CD14-positive monocyte (primary cell): ENCODE measurements around the gene ADRM1. TPM values are rescaled to one million over a fixed set of nuclear protein-coding genes. Genes with fewer than 3 reads are reported as not detected.

ENCODE experiments used
- DNase-seq, 3 donors: peaks; one replicate each; pipeline ENCODE4 v3.0.0-alpha.2; 2011 to 2022
- H2AFZ ChIP-seq: 2 replicates; pipeline ENCODE4 v1.6.0; 2012; ENCODE audit warnings: mild to moderate bottlenecking, low read depth, low read length, inconsistent platforms; ENCODE audit not compliant: insufficient read depth, poor library complexity, severe bottlenecking
- H3K27ac ChIP-seq, 2 donors: 1 replicate in 1 of 2; 2 replicates in 1 of 2; pipeline ENCODE4 v1.5.1; 2012 to 2013; ENCODE audit warnings: low read length in 2 of 2, control low read depth in 1 of 2, inconsistent platforms in 1 of 2, low read depth in 1 of 2, mild to moderate bottlenecking in 1 of 2
- H3K27me3 ChIP-seq, 2 donors: one replicate each; pipeline versions ENCODE4 v1.6.0 to v1.6.1; 2011 to 2013; ENCODE audit warnings: low read length in 2 of 2; ENCODE audit not compliant: control insufficient read depth in 2 of 2, insufficient read depth in 2 of 2
- H3K36me3 ChIP-seq, 2 donors: replicated peaks in 1 of 2; 1 replicate in 1 of 2; 2 replicates in 1 of 2; pipeline versions ENCODE4 v1.5.1 to v1.6.1; 2012 to 2013; ENCODE audit warnings: low read length in 2 of 2, control low read depth in 1 of 2, inconsistent platforms in 1 of 2, mild to moderate bottlenecking in 1 of 2; ENCODE audit not compliant: insufficient read depth in 2 of 2, control insufficient read depth in 1 of 2
- H3K4me1 ChIP-seq, 2 donors: 1 replicate in 1 of 2; 2 replicates in 1 of 2; pipeline versions ENCODE4 v1.5.1 to v1.6.1; 2012 to 2013; ENCODE audit warnings: low read length in 2 of 2, control low read depth in 1 of 2, inconsistent platforms in 1 of 2, mild to moderate bottlenecking in 1 of 2, moderate library complexity in 1 of 2; ENCODE audit not compliant: insufficient read depth in 2 of 2, control insufficient read depth in 1 of 2
- H3K4me2 ChIP-seq: replicated peaks from 2 replicates; pipeline ENCODE3; 2012; ENCODE audit warnings: low read length, moderate library complexity, mild to moderate bottlenecking; ENCODE audit not compliant: poor library complexity, severe bottlenecking; ENCODE audit errors: extremely low read depth
- H3K4me3 ChIP-seq, 3 experiments: fragments of 200-600 bp in 1 of 3; sonication (generic) in 1 of 3; replicated peaks in 1 of 3; 1 replicate in 2 of 3; 2 replicates in 1 of 3; pipeline ENCODE4 v1.5.1; 2011 to 2013; ENCODE audit warnings: low read length in 3 of 3, mild to moderate bottlenecking in 3 of 3, control low read depth in 2 of 3, low read depth in 2 of 3, inconsistent platforms in 1 of 3, moderate library complexity in 1 of 3
- H3K79me2 ChIP-seq: 2 replicates; pipeline ENCODE4 v1.6.0; 2012; ENCODE audit warnings: mild to moderate bottlenecking, control low read depth, inconsistent platforms, low read length, moderate library complexity; ENCODE audit not compliant: insufficient read depth
- H3K9ac ChIP-seq: 2 replicates; pipeline ENCODE4 v1.6.0; 2017; ENCODE audit warnings: low read length, mild to moderate bottlenecking; ENCODE audit not compliant: insufficient read depth, poor library complexity, severe bottlenecking
- H3K9me3 ChIP-seq, 2 donors: replicated peaks in 1 of 2; 1 replicate in 1 of 2; 2 replicates in 1 of 2; pipeline versions ENCODE4 v1.5.1 to v1.6.1; 2012 to 2013; ENCODE audit warnings: low read length in 2 of 2, control low read depth in 1 of 2; ENCODE audit not compliant: control insufficient read depth in 1 of 2, insufficient read depth in 1 of 2
- H4K20me1 ChIP-seq: 2 replicates; pipeline ENCODE4 v1.6.0; 2012; ENCODE audit warnings: mild to moderate bottlenecking, low read length, control low read depth, moderate library complexity; ENCODE audit not compliant: insufficient read depth
- H3K27ac Mint-ChIP-seq, 7 donors: one replicate each; pipeline ENCODE4 v1.8.0; 2020; ENCODE audit warnings: mild to moderate bottlenecking in 7 of 7, mixed read lengths in 7 of 7, moderate library complexity in 6 of 7, inconsistent platforms in 2 of 7
- H3K27me3 Mint-ChIP-seq, 3 donors: one replicate each; pipeline ENCODE4 v1.8.0; 2021 to 2022; ENCODE audit warnings: low read depth in 3 of 3, mild to moderate bottlenecking in 3 of 3, mixed read lengths in 3 of 3, moderate library complexity in 3 of 3, inconsistent platforms in 1 of 3
- H3K36me3 Mint-ChIP-seq, 2 donors: one replicate each; pipeline ENCODE4 v1.8.0; 2020; ENCODE audit warnings: mixed read lengths in 2 of 2, inconsistent platforms in 1 of 2, mild to moderate bottlenecking in 1 of 2
- H3K4me1 Mint-ChIP-seq: one replicate; pipeline ENCODE4 v1.8.0; 2020; ENCODE audit warnings: mild to moderate bottlenecking, mixed read lengths
- H3K4me3 Mint-ChIP-seq, 2 donors: one replicate each; pipeline ENCODE4 v1.8.0; 2020; ENCODE audit warnings: mild to moderate bottlenecking in 2 of 2, mixed read lengths in 2 of 2, moderate library complexity in 1 of 2
- H3K9me3 Mint-ChIP-seq, 7 donors: one replicate each; pipeline ENCODE4 v1.8.0; 2020 to 2022; ENCODE audit warnings: mixed read lengths in 7 of 7, mild to moderate bottlenecking in 6 of 7, moderate library complexity in 6 of 7, inconsistent platforms in 2 of 7
- CTCF ChIP-seq: fragments of 200-600 bp; IDR thresholded peaks from one replicate; pipeline ENCODE4 v1.8.0; 2022; ENCODE audit warnings: antibody characterized with exemption, mild to moderate bottlenecking
- WGBS: methylation state at CpG from one replicate; pipeline ENCODE4 v1.1.5; 2013; ENCODE audit warnings: missing lambda C conversion rate; ENCODE audit not compliant: insufficient coverage; 5-methylcytosine and 5-hydroxymethylcytosine counted together
- intact Hi-C, 2 donors: fragments of 100-400 bp; cut with micrococcal nuclease; formaldehyde crosslinking; loops; one replicate each; pipeline versions ENCODE4 v1.15.0 to v1.15.1; 2023
- polyA plus RNA-seq, 3 donors: library from polyadenylated mRNA; depleted of rRNA in 1 of 3; unstranded in 2 of 3; stranded (reverse) in 1 of 3; fragments of 300-500 nt in 2 of 3; fragments of >200 nt in 1 of 3; fragmentation: Illumina TruSeq in 2 of 3; gene quantifications; 1 replicate in 2 of 3; 2 replicates in 1 of 3; pipeline ENCODE4 v1.2.3, GENCODE V29; 2012 to 2021

The ADRM1 gene
- polyA plus RNA-seq, 3 donors: 63.3 to 81.5 (median 72.5) TPM

DNA sequence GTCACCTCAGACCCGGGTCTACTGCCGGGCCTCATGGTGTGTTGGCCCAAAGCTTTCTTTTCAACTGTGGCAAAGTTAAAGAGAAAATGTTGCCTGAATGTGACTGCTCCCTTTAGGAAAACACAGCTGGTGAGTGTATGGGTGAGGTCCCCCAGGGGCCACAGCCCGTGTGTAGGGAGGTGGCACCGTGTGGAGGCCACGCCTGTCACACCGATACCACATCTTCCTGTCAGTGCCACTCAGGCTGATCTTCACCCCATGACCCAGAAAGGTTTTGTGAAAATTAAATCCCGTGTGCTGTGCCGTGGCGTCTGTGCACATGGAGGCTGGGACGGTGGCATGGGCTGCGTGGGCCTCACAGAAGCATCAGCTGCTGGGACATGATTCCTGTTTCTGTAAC is 10.7 kb upstream of the ADRM1 start:
- no peak overlapping the region for H3K4me3 Mint-ChIP-seq
- no peak overlapping the region for H2AFZ ChIP-seq
- H3K4me2 ChIP-seq: no peak overlapping the region
- no peaks in the 10 kb centered on the region for H3K9me3 ChIP-seq
- H3K36me3 Mint-ChIP-seq: peaks cover 60 to 80% of the 10 kb centered on the region in 2 donors
- no peaks in the 10 kb centered on the region for H3K4me1 Mint-ChIP-seq
- H3K9ac ChIP-seq: no peak overlapping the region
- no peak overlapping the region for H3K4me3 ChIP-seq
- no peaks in the 10 kb centered on the region for H3K4me1 ChIP-seq
- H3K9me3 Mint-ChIP-seq: peaks cover 0 to 3% (median 0%) of the 10 kb centered on the region in 7 donors
- peak overlapping the region in 1 of 7 donors; percentile 62 for H3K27ac Mint-ChIP-seq
- H3K27me3 ChIP-seq: no peaks in the 10 kb centered on the region
- TF ChIP-seq CTCF: no peak
- H3K79me2 ChIP-seq: no peaks in the 10 kb centered on the region
- peaks cover 62 to 92% of the 10 kb centered on the region in 2 donors for H3K36me3 ChIP-seq
- no peak overlapping the region for H3K27ac ChIP-seq
- no peaks in the 10 kb centered on the region for H4K20me1 ChIP-seq
- no peak for DNase-seq
- intact Hi-C loops: no loop called here
- WGBS: 96% methylated on average over 7 of the region's 11 CpGs
- H3K27me3 Mint-ChIP-seq: no peaks in the 10 kb centered on the region

- Histone ChIP-seq H2AFZ (no peak overlapping the region), H3K9ac (no peak overlapping the region), H3K9me3 (no peaks in the 10 kb centered on the region), H3K4me3 (no peak overlapping the region), H3K4me2 (no peak overlapping the region), H3K79me2 (no peaks in the 10 kb centered on the region), H3K4me1 (no peaks in the 10 kb centered on the region), H4K20me1 (no peaks in the 10 kb centered on the region), H3K27ac (no peak overlapping the region), H3K27me3 (no peaks in the 10 kb centered on the region), H3K36me3 (peaks cover 62 to 83% of the 10 kb centered on the region in 2 donors)
- DNase-seq: no peak
- no peak for TF ChIP-seq CTCF
- H3K27me3 Mint-ChIP-seq: no peaks in the 10 kb centered on the region
- no peak overlapping the region for H3K4me3 Mint-ChIP-seq
- H3K27ac Mint-ChIP-seq: no peak overlapping the region
- WGBS: 91% methylated on average over 11 of the region's 20 CpGs
- intact Hi-C loops: no loop called here
- no peaks in the 10 kb centered on the region for H3K4me1 Mint-ChIP-seq
- no peaks in the 10 kb centered on the region for H3K9me3 Mint-ChIP-seq
- H3K36me3 Mint-ChIP-seq: peaks cover 54 to 75% of the 10 kb centered on the region in 2 donors
Observed at GRCh38 chr20:62293111-62293784, 9.5 kb upstream of the ADRM1 start.
